SK-N-MC (cell line): ENCODE results near the gene DSCAML1.

ENCODE experiments used
- EZH2 ChIP-seq: fragments of 200-600 bp; sonication (generic); IDR thresholded peaks from one replicate; pipeline ENCODE4 v1.6.1; 2017; ENCODE audit warnings: antibody characterized with exemption
- FOXP2 ChIP-seq: optimal IDR thresholded peaks from 2 replicates; pipeline ENCODE3; 2011; ENCODE audit warnings: mild to moderate bottlenecking, moderate library complexity; ENCODE audit not compliant: insufficient read depth; ENCODE audit errors: extremely low read length, control extremely low read depth
- POLR2AphosphoS5 ChIP-seq: IDR thresholded peaks from 2 replicates; pipeline ENCODE4 v1.6.1; 2012; ENCODE audit warnings: mild to moderate bottlenecking, low read depth, low read length, borderline replicate concordance

DNA sequence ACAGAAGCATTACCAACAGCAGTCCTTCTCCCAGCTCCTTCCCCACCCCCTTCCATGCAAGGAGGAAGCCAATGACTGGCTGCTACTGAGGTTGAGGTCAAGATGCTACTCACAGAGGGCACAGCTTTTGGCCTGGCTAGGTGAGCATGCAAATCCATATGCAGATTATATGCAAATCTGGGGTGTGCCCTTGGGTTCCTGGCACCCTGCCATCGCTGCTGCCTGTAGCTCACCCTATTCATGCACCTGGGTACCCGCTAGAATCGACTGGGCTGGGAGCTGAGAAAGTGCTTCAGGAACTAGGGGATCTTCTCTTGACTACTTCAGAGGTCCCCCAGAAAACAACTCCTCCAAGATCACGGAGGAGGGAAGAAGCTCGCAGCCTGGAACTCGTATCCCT is 4.0 kb downstream of the DSCAML1 start:
- TF ChIP-seq POLR2AphosphoS5 (no peak), EZH2 (no peak), FOXP2 (no peak)
